CD14-positive monocyte (primary cell): Measurements from ENCODE around the gene TNIK. TPM values are rescaled to one million over a fixed set of nuclear protein-coding genes. Genes with fewer than 3 reads are reported as not detected.

Experiments used
- DNase-seq, 3 donors: peaks; one replicate each; pipeline ENCODE4 v3.0.0-alpha.2; 2011 to 2022
- H2AFZ ChIP-seq: 2 replicates; pipeline ENCODE4 v1.6.0; 2012; ENCODE audit warnings: mild to moderate bottlenecking, low read depth, low read length, inconsistent platforms; ENCODE audit not compliant: insufficient read depth, poor library complexity, severe bottlenecking
- H3K27ac ChIP-seq, 2 donors: 1 replicate in 1 of 2; 2 replicates in 1 of 2; pipeline ENCODE4 v1.5.1; 2012 to 2013; ENCODE audit warnings: low read length in 2 of 2, control low read depth in 1 of 2, inconsistent platforms in 1 of 2, low read depth in 1 of 2, mild to moderate bottlenecking in 1 of 2
- H3K27me3 ChIP-seq, 2 donors: one replicate each; pipeline versions ENCODE4 v1.6.0 to v1.6.1; 2011 to 2013; ENCODE audit warnings: low read length in 2 of 2; ENCODE audit not compliant: control insufficient read depth in 2 of 2, insufficient read depth in 2 of 2
- H3K36me3 ChIP-seq, 2 donors: replicated peaks in 1 of 2; 1 replicate in 1 of 2; 2 replicates in 1 of 2; pipeline versions ENCODE4 v1.5.1 to v1.6.1; 2012 to 2013; ENCODE audit warnings: low read length in 2 of 2, control low read depth in 1 of 2, inconsistent platforms in 1 of 2, mild to moderate bottlenecking in 1 of 2; ENCODE audit not compliant: insufficient read depth in 2 of 2, control insufficient read depth in 1 of 2
- H3K4me1 ChIP-seq, 2 donors: 1 replicate in 1 of 2; 2 replicates in 1 of 2; pipeline versions ENCODE4 v1.5.1 to v1.6.1; 2012 to 2013; ENCODE audit warnings: low read length in 2 of 2, control low read depth in 1 of 2, inconsistent platforms in 1 of 2, mild to moderate bottlenecking in 1 of 2, moderate library complexity in 1 of 2; ENCODE audit not compliant: insufficient read depth in 2 of 2, control insufficient read depth in 1 of 2
- H3K4me2 ChIP-seq: replicated peaks from 2 replicates; pipeline ENCODE3; 2012; ENCODE audit warnings: low read length, moderate library complexity, mild to moderate bottlenecking; ENCODE audit not compliant: poor library complexity, severe bottlenecking; ENCODE audit errors: extremely low read depth
- H3K4me3 ChIP-seq, 3 experiments: fragments of 200-600 bp in 1 of 3; sonication (generic) in 1 of 3; replicated peaks in 1 of 3; 1 replicate in 2 of 3; 2 replicates in 1 of 3; pipeline ENCODE4 v1.5.1; 2011 to 2013; ENCODE audit warnings: low read length in 3 of 3, mild to moderate bottlenecking in 3 of 3, control low read depth in 2 of 3, low read depth in 2 of 3, inconsistent platforms in 1 of 3, moderate library complexity in 1 of 3
- H3K79me2 ChIP-seq: 2 replicates; pipeline ENCODE4 v1.6.0; 2012; ENCODE audit warnings: mild to moderate bottlenecking, control low read depth, inconsistent platforms, low read length, moderate library complexity; ENCODE audit not compliant: insufficient read depth
- H3K9ac ChIP-seq: 2 replicates; pipeline ENCODE4 v1.6.0; 2017; ENCODE audit warnings: low read length, mild to moderate bottlenecking; ENCODE audit not compliant: insufficient read depth, poor library complexity, severe bottlenecking
- H3K9me3 ChIP-seq, 2 donors: replicated peaks in 1 of 2; 1 replicate in 1 of 2; 2 replicates in 1 of 2; pipeline versions ENCODE4 v1.5.1 to v1.6.1; 2012 to 2013; ENCODE audit warnings: low read length in 2 of 2, control low read depth in 1 of 2; ENCODE audit not compliant: control insufficient read depth in 1 of 2, insufficient read depth in 1 of 2
- H4K20me1 ChIP-seq: 2 replicates; pipeline ENCODE4 v1.6.0; 2012; ENCODE audit warnings: mild to moderate bottlenecking, low read length, control low read depth, moderate library complexity; ENCODE audit not compliant: insufficient read depth
- H3K27ac Mint-ChIP-seq, 7 donors: one replicate each; pipeline ENCODE4 v1.8.0; 2020; ENCODE audit warnings: mild to moderate bottlenecking in 7 of 7, mixed read lengths in 7 of 7, moderate library complexity in 6 of 7, inconsistent platforms in 2 of 7
- H3K27me3 Mint-ChIP-seq, 3 donors: one replicate each; pipeline ENCODE4 v1.8.0; 2021 to 2022; ENCODE audit warnings: low read depth in 3 of 3, mild to moderate bottlenecking in 3 of 3, mixed read lengths in 3 of 3, moderate library complexity in 3 of 3, inconsistent platforms in 1 of 3
- H3K36me3 Mint-ChIP-seq, 2 donors: one replicate each; pipeline ENCODE4 v1.8.0; 2020; ENCODE audit warnings: mixed read lengths in 2 of 2, inconsistent platforms in 1 of 2, mild to moderate bottlenecking in 1 of 2
- H3K4me1 Mint-ChIP-seq: one replicate; pipeline ENCODE4 v1.8.0; 2020; ENCODE audit warnings: mild to moderate bottlenecking, mixed read lengths
- H3K4me3 Mint-ChIP-seq, 2 donors: one replicate each; pipeline ENCODE4 v1.8.0; 2020; ENCODE audit warnings: mild to moderate bottlenecking in 2 of 2, mixed read lengths in 2 of 2, moderate library complexity in 1 of 2
- H3K9me3 Mint-ChIP-seq, 7 donors: one replicate each; pipeline ENCODE4 v1.8.0; 2020 to 2022; ENCODE audit warnings: mixed read lengths in 7 of 7, mild to moderate bottlenecking in 6 of 7, moderate library complexity in 6 of 7, inconsistent platforms in 2 of 7
- CTCF ChIP-seq: fragments of 200-600 bp; IDR thresholded peaks from one replicate; pipeline ENCODE4 v1.8.0; 2022; ENCODE audit warnings: antibody characterized with exemption, mild to moderate bottlenecking
- WGBS: methylation state at CpG from one replicate; pipeline ENCODE4 v1.1.5; 2013; ENCODE audit warnings: missing lambda C conversion rate; ENCODE audit not compliant: insufficient coverage; 5-methylcytosine and 5-hydroxymethylcytosine counted together
- intact Hi-C, 2 donors: fragments of 100-400 bp; cut with micrococcal nuclease; formaldehyde crosslinking; loops; one replicate each; pipeline versions ENCODE4 v1.15.0 to v1.15.1; 2023
- polyA plus RNA-seq, 3 donors: library from polyadenylated mRNA; depleted of rRNA in 1 of 3; unstranded in 2 of 3; stranded (reverse) in 1 of 3; fragments of 300-500 nt in 2 of 3; fragments of >200 nt in 1 of 3; fragmentation: Illumina TruSeq in 2 of 3; gene quantifications; 1 replicate in 2 of 3; 2 replicates in 1 of 3; pipeline ENCODE4 v1.2.3, GENCODE V29; 2012 to 2021

The TNIK gene
- polyA plus RNA-seq, 3 donors, result 0.36 to 1.8 (median 0.75) TPM

- Histone ChIP-seq H3K9me3 (no peaks in the 10 kb centered on the region), H3K4me1 (no peaks in the 10 kb centered on the region), H3K27ac (no peak overlapping the region), H3K27me3 (no peaks in the 10 kb centered on the region), H4K20me1 (no peaks in the 10 kb centered on the region), H2AFZ (no peak overlapping the region), H3K4me2 (no peak overlapping the region), H3K79me2 (no peaks in the 10 kb centered on the region), H3K4me3 (no peak overlapping the region), H3K9ac (no peak overlapping the region), H3K36me3 (no peaks in the 10 kb centered on the region)
- no peaks in the 10 kb centered on the region for H3K9me3 Mint-ChIP-seq
- peaks cover 3% of the 10 kb centered on the region for H3K4me1 Mint-ChIP-seq
- H3K27me3 Mint-ChIP-seq, result no peaks in the 10 kb centered on the region
- intact Hi-C loops, result no loop called here
- DNase-seq, result no peak
- no peak for TF ChIP-seq CTCF
- H3K27ac Mint-ChIP-seq, result no peak overlapping the region
- no peaks in the 10 kb centered on the region for H3K36me3 Mint-ChIP-seq
- H3K4me3 Mint-ChIP-seq, result no peak overlapping the region
Observed at GRCh38 chr3:171249245-171249644, 211.0 kb downstream of the TNIK start.

GRCh38 chr3:171248426-171249111, 211.6 kb downstream of the TNIK start:
- no peak for DNase-seq
- 100% methylated on average over 1 of the region's 4 CpGs for WGBS
- no peak overlapping the region for H3K4me3 ChIP-seq

More at GRCh38 chr3:171248426-171249111, 211.6 kb downstream of the TNIK start:
- no peak for TF ChIP-seq CTCF
- no peak overlapping the region for H3K4me2 ChIP-seq
- no peaks in the 10 kb centered on the region for H3K79me2 ChIP-seq
- no peaks in the 10 kb centered on the region for H3K9me3 ChIP-seq
- intact Hi-C loops, result no loop called here
- H3K27ac Mint-ChIP-seq, result no peak overlapping the region
- no peak overlapping the region for H2AFZ ChIP-seq
- no peaks in the 10 kb centered on the region for H3K4me1 ChIP-seq
- no peaks in the 10 kb centered on the region for H3K27me3 Mint-ChIP-seq
- no peaks in the 10 kb centered on the region for H3K9me3 Mint-ChIP-seq
- no peak overlapping the region for H3K27ac ChIP-seq
- no peak overlapping the region for H3K4me3 Mint-ChIP-seq
- H3K36me3 ChIP-seq, result no peaks in the 10 kb centered on the region
- H3K27me3 ChIP-seq, result no peaks in the 10 kb centered on the region
- H3K4me1 Mint-ChIP-seq, result peaks cover 3% of the 10 kb centered on the region
- H4K20me1 ChIP-seq, result no peaks in the 10 kb centered on the region
- no peaks in the 10 kb centered on the region for H3K36me3 Mint-ChIP-seq
- H3K9ac ChIP-seq, result no peak overlapping the region
